Loucy (cell line): ENCODE data around the gene HNF4A.

Experiments
- EZH2phosphoT487 ChIP-seq: fragments of 200-600 bp; IDR thresholded peaks from 2 replicates; pipeline ENCODE4 v1.6.1; 2018; ENCODE audit warnings: antibody characterized with exemption, mild to moderate bottlenecking, moderate library complexity, borderline replicate concordance
- TF ChIP-seq, protein P1 (sequence below): fragments of 200-600 bp; sonication (generic); conservative IDR thresholded peaks from 2 replicates; pipeline ENCODE4 v1.5.1; 2014; ENCODE audit warnings: mild to moderate bottlenecking, antibody characterized with exemption, low read length

DNA sequence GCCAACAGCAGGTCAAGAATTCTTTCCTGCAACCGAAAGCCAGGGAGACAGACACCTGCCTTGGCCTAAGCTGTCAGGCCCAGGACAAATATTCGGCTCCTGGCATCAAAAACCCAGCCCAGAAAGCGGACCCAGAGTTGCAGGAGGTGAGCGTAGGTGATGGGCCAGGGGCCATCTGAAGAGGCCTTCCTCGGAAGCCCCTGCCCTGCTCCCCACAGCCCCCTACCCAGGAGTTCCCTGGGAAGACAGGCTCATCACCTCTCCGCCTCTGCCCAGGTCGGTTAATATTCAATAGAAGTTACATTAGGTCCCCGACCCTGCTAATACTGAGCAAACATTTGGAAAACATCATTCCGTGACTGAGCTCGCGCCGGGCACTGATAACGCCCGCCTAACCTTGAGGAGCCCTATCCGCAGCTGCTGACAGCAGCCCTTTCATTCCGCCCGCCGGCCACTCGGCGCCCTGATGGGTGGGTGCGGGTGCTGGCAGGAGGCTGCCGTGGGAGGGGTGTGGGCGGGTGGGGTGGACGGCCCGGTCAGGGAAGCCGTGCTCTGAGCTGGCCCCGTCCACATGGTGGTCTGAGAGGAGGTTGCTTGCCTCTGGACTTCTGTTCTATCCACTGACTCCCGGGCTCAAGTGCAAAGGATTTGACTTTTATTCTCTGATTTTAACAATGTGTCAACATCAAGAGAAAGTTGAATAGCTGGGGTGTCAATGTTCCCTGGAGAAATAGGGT is 55.7 kb downstream of the HNF4A start:
- TF ChIP-seq, protein P1, sequence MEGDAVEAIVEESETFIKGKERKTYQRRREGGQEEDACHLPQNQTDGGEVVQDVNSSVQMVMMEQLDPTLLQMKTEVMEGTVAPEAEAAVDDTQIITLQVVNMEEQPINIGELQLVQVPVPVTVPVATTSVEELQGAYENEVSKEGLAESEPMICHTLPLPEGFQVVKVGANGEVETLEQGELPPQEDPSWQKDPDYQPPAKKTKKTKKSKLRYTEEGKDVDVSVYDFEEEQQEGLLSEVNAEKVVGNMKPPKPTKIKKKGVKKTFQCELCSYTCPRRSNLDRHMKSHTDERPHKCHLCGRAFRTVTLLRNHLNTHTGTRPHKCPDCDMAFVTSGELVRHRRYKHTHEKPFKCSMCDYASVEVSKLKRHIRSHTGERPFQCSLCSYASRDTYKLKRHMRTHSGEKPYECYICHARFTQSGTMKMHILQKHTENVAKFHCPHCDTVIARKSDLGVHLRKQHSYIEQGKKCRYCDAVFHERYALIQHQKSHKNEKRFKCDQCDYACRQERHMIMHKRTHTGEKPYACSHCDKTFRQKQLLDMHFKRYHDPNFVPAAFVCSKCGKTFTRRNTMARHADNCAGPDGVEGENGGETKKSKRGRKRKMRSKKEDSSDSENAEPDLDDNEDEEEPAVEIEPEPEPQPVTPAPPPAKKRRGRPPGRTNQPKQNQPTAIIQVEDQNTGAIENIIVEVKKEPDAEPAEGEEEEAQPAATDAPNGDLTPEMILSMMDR = no peak
- no peak for TF ChIP-seq EZH2phosphoT487
